ENCODE data around the gene ARHGAP31. TPM values are rescaled to one million over a fixed set of nuclear protein-coding genes. Genes with fewer than 3 reads are reported as not detected.

Gene ARHGAP31
- total and polyA plus RNA-seq, 2 experiments from 2014 or later: 1.2 to 4.3 TPM

DNA sequence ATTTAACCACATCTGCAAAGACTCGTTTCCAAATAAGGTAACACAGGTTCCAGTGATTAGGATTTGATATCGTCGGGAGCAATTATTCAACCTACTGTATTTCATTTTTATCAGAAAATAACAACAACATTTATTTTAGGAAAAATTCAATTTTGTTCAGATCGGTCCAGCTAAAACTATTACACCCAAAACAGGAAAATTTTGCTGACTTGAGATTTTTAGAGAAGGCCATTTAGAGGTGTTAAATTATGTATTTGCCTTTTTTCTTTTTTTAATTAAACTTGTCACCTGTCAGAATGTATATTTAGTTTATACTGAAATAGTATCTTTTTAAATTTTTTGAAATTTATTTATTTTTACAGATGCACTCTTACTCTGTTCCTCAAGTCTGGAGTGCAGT, 81.3 kb downstream of the ARHGAP31 start (continued):
- TF ChIP-seq, protein P1, sequence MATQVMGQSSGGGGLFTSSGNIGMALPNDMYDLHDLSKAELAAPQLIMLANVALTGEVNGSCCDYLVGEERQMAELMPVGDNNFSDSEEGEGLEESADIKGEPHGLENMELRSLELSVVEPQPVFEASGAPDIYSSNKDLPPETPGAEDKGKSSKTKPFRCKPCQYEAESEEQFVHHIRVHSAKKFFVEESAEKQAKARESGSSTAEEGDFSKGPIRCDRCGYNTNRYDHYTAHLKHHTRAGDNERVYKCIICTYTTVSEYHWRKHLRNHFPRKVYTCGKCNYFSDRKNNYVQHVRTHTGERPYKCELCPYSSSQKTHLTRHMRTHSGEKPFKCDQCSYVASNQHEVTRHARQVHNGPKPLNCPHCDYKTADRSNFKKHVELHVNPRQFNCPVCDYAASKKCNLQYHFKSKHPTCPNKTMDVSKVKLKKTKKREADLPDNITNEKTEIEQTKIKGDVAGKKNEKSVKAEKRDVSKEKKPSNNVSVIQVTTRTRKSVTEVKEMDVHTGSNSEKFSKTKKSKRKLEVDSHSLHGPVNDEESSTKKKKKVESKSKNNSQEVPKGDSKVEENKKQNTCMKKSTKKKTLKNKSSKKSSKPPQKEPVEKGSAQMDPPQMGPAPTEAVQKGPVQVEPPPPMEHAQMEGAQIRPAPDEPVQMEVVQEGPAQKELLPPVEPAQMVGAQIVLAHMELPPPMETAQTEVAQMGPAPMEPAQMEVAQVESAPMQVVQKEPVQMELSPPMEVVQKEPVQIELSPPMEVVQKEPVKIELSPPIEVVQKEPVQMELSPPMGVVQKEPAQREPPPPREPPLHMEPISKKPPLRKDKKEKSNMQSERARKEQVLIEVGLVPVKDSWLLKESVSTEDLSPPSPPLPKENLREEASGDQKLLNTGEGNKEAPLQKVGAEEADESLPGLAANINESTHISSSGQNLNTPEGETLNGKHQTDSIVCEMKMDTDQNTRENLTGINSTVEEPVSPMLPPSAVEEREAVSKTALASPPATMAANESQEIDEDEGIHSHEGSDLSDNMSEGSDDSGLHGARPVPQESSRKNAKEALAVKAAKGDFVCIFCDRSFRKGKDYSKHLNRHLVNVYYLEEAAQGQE (IDR thresholded peaks at IDR 0.05; ENCODE audit: unreplicated experiment): no peak
- TF ChIP-seq EZH2phosphoT487 (IDR thresholded peaks at IDR 0.05; ENCODE audit: unreplicated experiment) (no peak), NANOG (IDR thresholded peaks at IDR 0.05; ENCODE audit: borderline replicate concordance) (no peak), CREB1 (CRISPR knock-in tag; IDR thresholded peaks at IDR 0.05; ENCODE audit: low read depth) (no peak), ZNF331 (CRISPR knock-in tag; IDR thresholded peaks at IDR 0.05; ENCODE audit: low read depth) (no peak), STAT1 (IDR thresholded peaks at IDR 0.05; ENCODE audit: unreplicated experiment) (no peak), JUNB (IDR thresholded peaks at IDR 0.05; ENCODE audit: unreplicated experiment) (no peak)
- TF ChIP-seq, protein P2, sequence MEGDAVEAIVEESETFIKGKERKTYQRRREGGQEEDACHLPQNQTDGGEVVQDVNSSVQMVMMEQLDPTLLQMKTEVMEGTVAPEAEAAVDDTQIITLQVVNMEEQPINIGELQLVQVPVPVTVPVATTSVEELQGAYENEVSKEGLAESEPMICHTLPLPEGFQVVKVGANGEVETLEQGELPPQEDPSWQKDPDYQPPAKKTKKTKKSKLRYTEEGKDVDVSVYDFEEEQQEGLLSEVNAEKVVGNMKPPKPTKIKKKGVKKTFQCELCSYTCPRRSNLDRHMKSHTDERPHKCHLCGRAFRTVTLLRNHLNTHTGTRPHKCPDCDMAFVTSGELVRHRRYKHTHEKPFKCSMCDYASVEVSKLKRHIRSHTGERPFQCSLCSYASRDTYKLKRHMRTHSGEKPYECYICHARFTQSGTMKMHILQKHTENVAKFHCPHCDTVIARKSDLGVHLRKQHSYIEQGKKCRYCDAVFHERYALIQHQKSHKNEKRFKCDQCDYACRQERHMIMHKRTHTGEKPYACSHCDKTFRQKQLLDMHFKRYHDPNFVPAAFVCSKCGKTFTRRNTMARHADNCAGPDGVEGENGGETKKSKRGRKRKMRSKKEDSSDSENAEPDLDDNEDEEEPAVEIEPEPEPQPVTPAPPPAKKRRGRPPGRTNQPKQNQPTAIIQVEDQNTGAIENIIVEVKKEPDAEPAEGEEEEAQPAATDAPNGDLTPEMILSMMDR (conservative IDR thresholded peaks at IDR 0.05; ENCODE audit: low read depth in 2 of 2): no peak

DNA sequence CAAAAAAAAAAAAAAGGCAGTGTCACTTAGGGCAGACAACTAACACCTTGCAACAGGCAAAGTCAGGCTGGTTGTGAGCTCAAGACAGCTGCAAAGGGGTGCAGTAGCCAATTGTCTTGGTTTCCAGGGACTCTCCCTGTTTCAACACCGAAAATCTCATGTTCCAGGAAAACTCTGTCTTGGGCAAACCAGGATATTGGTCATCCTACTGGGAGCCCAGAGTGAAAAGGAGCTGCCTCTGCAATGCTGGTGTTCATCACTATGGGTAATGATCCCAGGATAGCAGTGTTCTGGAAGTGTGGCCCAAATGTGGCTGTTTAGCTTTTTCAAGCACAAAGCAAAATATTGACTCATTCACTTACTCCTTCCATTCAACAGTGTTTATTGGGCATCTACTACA, 82.6 kb downstream of the ARHGAP31 start:
- no peaks in the 10 kb centered on the region for H3K36me3 ChIP-seq (ENCODE audit: insufficient read depth)
- H3K9me3 Mint-ChIP-seq: no peaks in the 10 kb centered on the region
- H3K4me1 Mint-ChIP-seq: peaks cover 22% of the 10 kb centered on the region
- H3K9me2 ChIP-seq (ENCODE audit: insufficient read depth): peaks cover 4% of the 10 kb centered on the region; the same call in 1 of the 2 replicates
- peaks cover 5% of the 10 kb centered on the region for H3K27me3 Mint-ChIP-seq (ENCODE audit: insufficient read depth, low read depth, poor library complexity)
- 0 out of 3 replicates have a peak, but pooled peaks cover 3% of the 10 kb centered on the region for H3K36me3 Mint-ChIP-seq (ENCODE audit: low read depth)
- no peaks in the 10 kb centered on the region for H3K79me2 ChIP-seq (replicated peaks; ENCODE audit: insufficient read depth)
- H4K20me1 ChIP-seq (replicated peaks; ENCODE audit: insufficient read depth): no peaks in the 10 kb centered on the region
- ATAC-seq (no peak), DNase-seq (ENCODE audit: low spot score) (no peak)
- H3K4me1 ChIP-seq (ENCODE audit: insufficient read depth): no peaks in the 10 kb centered on the region
- no peak overlapping the region for H3K4me3 Mint-ChIP-seq
- no peaks in the 10 kb centered on the region for H3F3A ChIP-seq (replicated peaks; ENCODE audit: low read depth)
- no peak overlapping the region for H3K27ac Mint-ChIP-seq
- no peak overlapping the region for H3K4me2 ChIP-seq
- H3K27me3 ChIP-seq (ENCODE audit: insufficient read depth): no peaks in the 10 kb centered on the region
- H3K4me3 ChIP-seq: no peak overlapping the region
- TF ChIP-seq, protein P2 (conservative IDR thresholded peaks at IDR 0.05; ENCODE audit: low read depth in 2 of 2): no peak
- TF ChIP-seq, protein P1 (IDR thresholded peaks at IDR 0.05; ENCODE audit: unreplicated experiment): no peak
- TF ChIP-seq CREB1 (CRISPR knock-in tag; IDR thresholded peaks at IDR 0.05; ENCODE audit: low read depth) (no peak), EZH2phosphoT487 (IDR thresholded peaks at IDR 0.05; ENCODE audit: unreplicated experiment) (no peak), POLR2AphosphoS5 (IDR thresholded peaks at IDR 0.05; ENCODE audit: low read depth) (no peak), EZH2 (IDR thresholded peaks at IDR 0.05; ENCODE audit: low read depth, unreplicated experiment) (no peak), ZNF331 (CRISPR knock-in tag; IDR thresholded peaks at IDR 0.05; ENCODE audit: low read depth) (no peak), STAT1 (IDR thresholded peaks at IDR 0.05; ENCODE audit: unreplicated experiment) (no peak)
- no peak overlapping the region for H2AFZ ChIP-seq
- H3K27ac ChIP-seq (ENCODE audit: low read depth): no peak overlapping the region

Data from GM23338 (cell line).